ENCODE measurements around the gene CCT4. TPM values are rescaled to one million over a fixed set of nuclear protein-coding genes. Genes with fewer than 3 reads are reported as not detected.

The CCT4 gene
- total and polyA plus RNA-seq, 2 experiments from 2014 or later = 333 to 343 TPM

DNA sequence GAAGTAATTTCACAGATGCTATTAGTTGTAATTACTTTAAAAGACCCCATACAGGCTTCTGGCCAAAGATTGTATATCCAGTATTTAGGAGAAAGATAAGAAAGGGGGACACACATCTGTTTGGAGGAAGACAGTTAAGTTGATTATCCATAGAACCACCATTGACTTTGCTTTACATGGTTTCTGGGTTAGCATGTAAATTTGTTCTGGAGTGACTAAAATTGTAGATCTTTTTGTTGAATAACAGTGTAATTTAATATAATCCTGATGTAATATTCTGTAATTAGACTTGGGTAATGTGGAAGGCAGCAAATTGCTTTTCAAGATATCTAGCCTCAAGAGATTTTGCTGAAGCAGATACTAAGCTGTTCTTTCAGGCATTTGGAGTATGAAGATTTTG is 34.3 kb upstream of the CCT4 start:
- ATAC-seq (no peak), DNase-seq (ENCODE audit: low spot score) (no peak)
- H4K20me1 ChIP-seq (replicated peaks; ENCODE audit: insufficient read depth) = no peaks in the 10 kb centered on the region
- Mint-ChIP-seq H3K4me3 (no peak overlapping the region), H3K36me3 (ENCODE audit: low read depth) (peaks cover 17% of the 10 kb centered on the region), H3K27me3 (ENCODE audit: insufficient read depth, low read depth, poor library complexity) (peaks cover 11% of the 10 kb centered on the region), H3K9me3 (peaks cover 14% of the 10 kb centered on the region; the same call in 2 of the 3 replicates), H3K27ac (no peak overlapping the region), H3K4me1 (peaks cover 23% of the 10 kb centered on the region)
- peaks cover 11% of the 10 kb centered on the region; the same call in 1 of the 2 replicates for H3K4me1 ChIP-seq (ENCODE audit: insufficient read depth)
- TF ChIP-seq, protein P1, sequence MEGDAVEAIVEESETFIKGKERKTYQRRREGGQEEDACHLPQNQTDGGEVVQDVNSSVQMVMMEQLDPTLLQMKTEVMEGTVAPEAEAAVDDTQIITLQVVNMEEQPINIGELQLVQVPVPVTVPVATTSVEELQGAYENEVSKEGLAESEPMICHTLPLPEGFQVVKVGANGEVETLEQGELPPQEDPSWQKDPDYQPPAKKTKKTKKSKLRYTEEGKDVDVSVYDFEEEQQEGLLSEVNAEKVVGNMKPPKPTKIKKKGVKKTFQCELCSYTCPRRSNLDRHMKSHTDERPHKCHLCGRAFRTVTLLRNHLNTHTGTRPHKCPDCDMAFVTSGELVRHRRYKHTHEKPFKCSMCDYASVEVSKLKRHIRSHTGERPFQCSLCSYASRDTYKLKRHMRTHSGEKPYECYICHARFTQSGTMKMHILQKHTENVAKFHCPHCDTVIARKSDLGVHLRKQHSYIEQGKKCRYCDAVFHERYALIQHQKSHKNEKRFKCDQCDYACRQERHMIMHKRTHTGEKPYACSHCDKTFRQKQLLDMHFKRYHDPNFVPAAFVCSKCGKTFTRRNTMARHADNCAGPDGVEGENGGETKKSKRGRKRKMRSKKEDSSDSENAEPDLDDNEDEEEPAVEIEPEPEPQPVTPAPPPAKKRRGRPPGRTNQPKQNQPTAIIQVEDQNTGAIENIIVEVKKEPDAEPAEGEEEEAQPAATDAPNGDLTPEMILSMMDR (conservative IDR thresholded peaks at IDR 0.05; ENCODE audit: low read depth in 2 of 2) = no peak
- TF ChIP-seq EZH2phosphoT487 (IDR thresholded peaks at IDR 0.05; ENCODE audit: unreplicated experiment) (no peak), ZNF114 (CRISPR knock-in tag; IDR thresholded peaks at IDR 0.05) (no peak), ZNF331 (CRISPR knock-in tag; IDR thresholded peaks at IDR 0.05; ENCODE audit: low read depth) (no peak), STAT1 (IDR thresholded peaks at IDR 0.05; ENCODE audit: unreplicated experiment) (no peak), JUNB (IDR thresholded peaks at IDR 0.05; ENCODE audit: unreplicated experiment) (no peak), NANOG (IDR thresholded peaks at IDR 0.05; ENCODE audit: borderline replicate concordance) (no peak), CREB1 (CRISPR knock-in tag; IDR thresholded peaks at IDR 0.05; ENCODE audit: low read depth) (no peak)
- TF ChIP-seq, protein P2, sequence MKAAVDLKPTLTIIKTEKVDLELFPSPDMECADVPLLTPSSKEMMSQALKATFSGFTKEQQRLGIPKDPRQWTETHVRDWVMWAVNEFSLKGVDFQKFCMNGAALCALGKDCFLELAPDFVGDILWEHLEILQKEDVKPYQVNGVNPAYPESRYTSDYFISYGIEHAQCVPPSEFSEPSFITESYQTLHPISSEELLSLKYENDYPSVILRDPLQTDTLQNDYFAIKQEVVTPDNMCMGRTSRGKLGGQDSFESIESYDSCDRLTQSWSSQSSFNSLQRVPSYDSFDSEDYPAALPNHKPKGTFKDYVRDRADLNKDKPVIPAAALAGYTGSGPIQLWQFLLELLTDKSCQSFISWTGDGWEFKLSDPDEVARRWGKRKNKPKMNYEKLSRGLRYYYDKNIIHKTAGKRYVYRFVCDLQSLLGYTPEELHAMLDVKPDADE (IDR thresholded peaks at IDR 0.05) = no peak
- H3K27me3 ChIP-seq (ENCODE audit: insufficient read depth) = no peaks in the 10 kb centered on the region
- no peak overlapping the region for H3K4me2 ChIP-seq
- no peaks in the 10 kb centered on the region for H3F3A ChIP-seq (replicated peaks; ENCODE audit: low read depth)
- H2AFZ ChIP-seq = no peak overlapping the region
- no peaks in the 10 kb centered on the region for H3K79me2 ChIP-seq (replicated peaks; ENCODE audit: insufficient read depth)
- H3K4me3 ChIP-seq = no peak overlapping the region
- H3K36me3 ChIP-seq (ENCODE audit: insufficient read depth) = no peaks in the 10 kb centered on the region
- peaks cover 3% of the 10 kb centered on the region; the same call in 1 of the 2 replicates for H3K9me2 ChIP-seq (ENCODE audit: insufficient read depth)
- no peak overlapping the region for H3K27ac ChIP-seq (ENCODE audit: low read depth)

DNA sequence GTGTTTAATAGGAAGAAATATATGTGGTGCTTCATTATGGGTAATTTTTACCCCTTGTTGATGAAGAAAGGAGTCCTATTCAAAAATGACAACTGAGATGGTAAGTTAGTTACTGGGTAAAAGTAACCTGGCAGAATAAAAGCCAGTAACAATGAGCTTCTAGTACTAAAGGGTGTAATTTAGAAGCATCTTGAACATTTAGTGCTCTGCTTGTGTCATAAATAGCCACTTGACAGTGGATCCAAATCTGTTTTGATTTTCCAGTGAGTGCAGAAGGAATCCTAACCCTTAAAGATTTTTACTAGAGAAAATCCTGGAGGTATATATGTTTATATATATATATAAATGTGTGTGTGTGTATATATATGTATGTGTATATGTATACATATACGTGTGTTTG is 32.1 kb upstream of the CCT4 start:
- H3K79me2 ChIP-seq (replicated peaks; ENCODE audit: insufficient read depth) = no peaks in the 10 kb centered on the region
- TF ChIP-seq, protein P1 (conservative IDR thresholded peaks at IDR 0.05; ENCODE audit: low read depth in 2 of 2) = no peak
- no peak for TF ChIP-seq EZH2phosphoT487 (IDR thresholded peaks at IDR 0.05; ENCODE audit: unreplicated experiment)
- TF ChIP-seq, protein P3, sequence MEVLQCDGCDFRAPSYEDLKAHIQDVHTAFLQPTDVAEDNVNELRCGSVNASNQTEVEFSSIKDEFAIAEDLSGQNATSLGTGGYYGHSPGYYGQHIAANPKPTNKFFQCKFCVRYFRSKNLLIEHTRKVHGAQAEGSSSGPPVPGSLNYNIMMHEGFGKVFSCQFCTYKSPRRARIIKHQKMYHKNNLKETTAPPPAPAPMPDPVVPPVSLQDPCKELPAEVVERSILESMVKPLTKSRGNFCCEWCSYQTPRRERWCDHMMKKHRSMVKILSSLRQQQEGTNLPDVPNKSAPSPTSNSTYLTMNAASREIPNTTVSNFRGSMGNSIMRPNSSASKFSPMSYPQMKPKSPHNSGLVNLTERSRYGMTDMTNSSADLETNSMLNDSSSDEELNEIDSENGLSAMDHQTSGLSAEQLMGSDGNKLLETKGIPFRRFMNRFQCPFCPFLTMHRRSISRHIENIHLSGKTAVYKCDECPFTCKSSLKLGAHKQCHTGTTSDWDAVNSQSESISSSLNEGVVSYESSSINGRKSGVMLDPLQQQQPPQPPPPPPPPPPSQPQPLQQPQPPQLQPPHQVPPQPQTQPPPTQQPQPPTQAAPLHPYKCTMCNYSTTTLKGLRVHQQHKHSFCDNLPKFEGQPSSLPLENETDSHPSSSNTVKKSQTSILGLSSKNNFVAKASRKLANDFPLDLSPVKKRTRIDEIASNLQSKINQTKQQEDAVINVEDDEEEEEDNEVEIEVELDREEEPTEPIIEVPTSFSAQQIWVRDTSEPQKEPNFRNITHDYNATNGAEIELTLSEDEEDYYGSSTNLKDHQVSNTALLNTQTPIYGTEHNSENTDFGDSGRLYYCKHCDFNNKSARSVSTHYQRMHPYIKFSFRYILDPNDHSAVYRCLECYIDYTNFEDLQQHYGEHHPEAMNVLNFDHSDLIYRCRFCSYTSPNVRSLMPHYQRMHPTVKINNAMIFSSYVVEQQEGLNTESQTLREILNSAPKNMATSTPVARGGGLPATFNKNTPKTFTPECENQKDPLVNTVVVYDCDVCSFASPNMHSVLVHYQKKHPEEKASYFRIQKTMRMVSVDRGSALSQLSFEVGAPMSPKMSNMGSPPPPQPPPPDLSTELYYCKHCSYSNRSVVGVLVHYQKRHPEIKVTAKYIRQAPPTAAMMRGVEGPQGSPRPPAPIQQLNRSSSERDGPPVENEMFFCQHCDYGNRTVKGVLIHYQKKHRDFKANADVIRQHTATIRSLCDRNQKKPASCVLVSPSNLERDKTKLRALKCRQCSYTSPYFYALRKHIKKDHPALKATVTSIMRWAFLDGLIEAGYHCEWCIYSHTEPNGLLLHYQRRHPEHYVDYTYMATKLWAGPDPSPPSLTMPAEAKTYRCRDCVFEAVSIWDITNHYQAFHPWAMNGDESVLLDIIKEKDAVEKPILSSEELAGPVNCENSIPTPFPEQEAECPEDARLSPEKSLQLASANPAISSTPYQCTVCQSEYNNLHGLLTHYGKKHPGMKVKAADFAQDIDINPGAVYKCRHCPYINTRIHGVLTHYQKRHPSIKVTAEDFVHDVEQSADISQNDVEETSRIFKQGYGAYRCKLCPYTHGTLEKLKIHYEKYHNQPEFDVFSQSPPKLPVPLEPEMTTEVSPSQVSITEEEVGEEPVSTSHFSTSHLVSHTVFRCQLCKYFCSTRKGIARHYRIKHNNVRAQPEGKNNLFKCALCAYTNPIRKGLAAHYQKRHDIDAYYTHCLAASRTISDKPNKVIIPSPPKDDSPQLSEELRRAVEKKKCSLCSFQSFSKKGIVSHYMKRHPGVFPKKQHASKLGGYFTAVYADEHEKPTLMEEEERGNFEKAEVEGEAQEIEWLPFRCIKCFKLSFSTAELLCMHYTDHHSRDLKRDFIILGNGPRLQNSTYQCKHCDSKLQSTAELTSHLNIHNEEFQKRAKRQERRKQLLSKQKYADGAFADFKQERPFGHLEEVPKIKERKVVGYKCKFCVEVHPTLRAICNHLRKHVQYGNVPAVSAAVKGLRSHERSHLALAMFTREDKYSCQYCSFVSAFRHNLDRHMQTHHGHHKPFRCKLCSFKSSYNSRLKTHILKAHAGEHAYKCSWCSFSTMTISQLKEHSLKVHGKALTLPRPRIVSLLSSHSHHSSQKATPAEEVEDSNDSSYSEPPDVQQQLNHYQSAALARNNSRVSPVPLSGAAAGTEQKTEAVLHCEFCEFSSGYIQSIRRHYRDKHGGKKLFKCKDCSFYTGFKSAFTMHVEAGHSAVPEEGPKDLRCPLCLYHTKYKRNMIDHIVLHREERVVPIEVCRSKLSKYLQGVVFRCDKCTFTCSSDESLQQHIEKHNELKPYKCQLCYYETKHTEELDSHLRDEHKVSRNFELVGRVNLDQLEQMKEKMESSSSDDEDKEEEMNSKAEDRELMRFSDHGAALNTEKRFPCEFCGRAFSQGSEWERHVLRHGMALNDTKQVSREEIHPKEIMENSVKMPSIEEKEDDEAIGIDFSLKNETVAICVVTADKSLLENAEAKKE (CRISPR knock-in tag; IDR thresholded peaks at IDR 0.05) = no peak
- no peak for TF ChIP-seq NANOG (IDR thresholded peaks at IDR 0.05; ENCODE audit: borderline replicate concordance)

More for the DNA sequence above, 32.1 kb upstream of the CCT4 start:
- peak overlapping the region; percentile 75; the same call in 1 of the 2 replicates for H3K27ac Mint-ChIP-seq
- Histone ChIP-seq H3K4me3 (no peak overlapping the region), H3K4me1 (ENCODE audit: insufficient read depth) (peaks cover under 1% of the 10 kb centered on the region; the same call in 1 of the 2 replicates), H3F3A (replicated peaks; ENCODE audit: low read depth) (no peaks in the 10 kb centered on the region), H4K20me1 (replicated peaks; ENCODE audit: insufficient read depth) (no peaks in the 10 kb centered on the region), H3K36me3 (ENCODE audit: insufficient read depth) (no peaks in the 10 kb centered on the region), H3K27me3 (ENCODE audit: insufficient read depth) (no peaks in the 10 kb centered on the region), H3K9me2 (ENCODE audit: insufficient read depth) (peaks cover 3% of the 10 kb centered on the region; the same call in 1 of the 2 replicates), H2AFZ (no peak overlapping the region), H3K4me2 (no peak overlapping the region), H3K27ac (ENCODE audit: low read depth) (no peak overlapping the region)
- H3K4me3 Mint-ChIP-seq = no peak overlapping the region
- no peak for ATAC-seq
- no peak for DNase-seq (ENCODE audit: low spot score)
- peaks cover 5% of the 10 kb centered on the region; the same call in 1 of the 3 replicates for H3K9me3 Mint-ChIP-seq
- H3K36me3 Mint-ChIP-seq (ENCODE audit: low read depth) = peaks cover 5% of the 10 kb centered on the region
- peaks cover 11% of the 10 kb centered on the region for H3K4me1 Mint-ChIP-seq
- H3K27me3 Mint-ChIP-seq (ENCODE audit: insufficient read depth, low read depth, poor library complexity) = peaks cover 9% of the 10 kb centered on the region

Data from GM23338 (cell line).